Measurements from ENCODE around the gene FEV.

Gene FEV

DNA sequence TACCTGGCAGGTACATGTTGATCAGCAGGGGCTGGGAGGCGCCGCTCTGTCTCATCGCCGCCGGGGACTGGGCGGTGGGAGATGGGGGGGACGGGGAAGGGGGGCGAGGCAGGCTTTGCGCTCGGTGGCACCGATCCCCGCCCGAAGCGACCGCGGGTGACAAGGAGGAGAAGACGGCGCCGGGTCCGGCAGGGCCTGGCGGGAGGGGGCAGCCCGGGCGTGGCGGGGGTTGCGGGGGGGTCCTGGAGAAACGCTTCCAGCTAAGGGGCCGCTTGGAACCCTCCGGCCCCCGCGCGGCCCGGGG is at the start of gene FEV:
Gene FEV (minus strand): TSS at position 164 of the 304 bp plus-strand sequence. CDS start 109 bp downstream, at position 55.
- Histone ChIP-seq H3K9me3 (ENCODE audit: control insufficient read depth, insufficient read depth, low read depth, low read length) (no peaks in the 10 kb centered on the region), H3K4me1 (ENCODE audit: control insufficient read depth, insufficient read depth, low read length) (peaks cover 26% of the 10 kb centered on the region), H3K9ac (ENCODE audit: low read length) (no peak within 1 kb of the TSS), H3K36me3 (ENCODE audit: control insufficient read depth, insufficient read depth, low read length) (no peaks in the 10 kb centered on the region), H3K4me3 (ENCODE audit: low read depth, low read length) (peak within 1 kb of the TSS; percentile 50), H3K27me3 (ENCODE audit: control insufficient read depth, insufficient read depth, low read length) (peaks cover 98% of the 10 kb centered on the region), H3K27ac (ENCODE audit: low read depth, low read length) (no peak within 1 kb of the TSS)

DNA sequence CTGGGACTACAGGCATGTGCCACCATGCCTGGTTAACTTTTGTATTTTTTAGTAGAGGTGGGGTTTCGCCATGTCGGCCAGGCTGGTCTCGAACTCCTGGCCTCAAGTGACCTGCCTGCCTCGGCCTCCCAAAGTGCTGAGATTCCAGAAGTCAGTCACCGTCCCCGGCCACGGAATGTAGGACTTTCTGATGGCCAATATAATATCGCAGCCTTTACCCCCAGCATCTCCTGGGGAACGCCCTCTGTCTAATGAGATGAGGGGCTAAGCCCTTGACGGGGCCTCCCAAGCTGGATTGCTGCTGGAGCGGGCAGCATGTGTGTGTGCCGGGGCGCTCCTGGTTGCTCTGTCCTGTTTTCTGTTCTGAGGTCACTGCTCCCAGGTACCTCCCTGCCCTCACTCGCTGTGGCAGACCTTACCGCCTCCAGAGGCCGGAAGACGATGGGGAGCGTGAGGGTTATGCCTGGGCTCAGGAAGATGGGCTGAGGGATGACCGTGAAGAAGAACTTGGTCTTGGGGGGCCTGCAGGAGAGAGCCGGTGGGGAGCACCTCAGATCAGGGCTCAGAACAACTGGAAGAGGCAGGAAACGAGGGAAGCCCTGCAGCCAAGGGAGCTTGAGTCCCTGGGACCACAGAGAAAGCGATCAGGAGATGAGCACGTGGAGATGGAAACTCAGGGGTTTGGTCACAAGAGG is 47.2 kb upstream of the FEV start:
- H3K9me3 ChIP-seq (ENCODE audit: control insufficient read depth, insufficient read depth, low read depth, low read length): no peaks in the 10 kb centered on the region
- peaks cover 46% of the 10 kb centered on the region for H3K27me3 ChIP-seq (ENCODE audit: control insufficient read depth, insufficient read depth, low read length)
- no peaks in the 10 kb centered on the region for H3K36me3 ChIP-seq (ENCODE audit: control insufficient read depth, insufficient read depth, low read length)
- no peaks in the 10 kb centered on the region for H3K4me1 ChIP-seq (ENCODE audit: control insufficient read depth, insufficient read depth, low read length)
- no peak overlapping the region for H3K27ac ChIP-seq (ENCODE audit: low read depth, low read length)
- H3K9ac ChIP-seq (ENCODE audit: low read length): no peak overlapping the region
- H3K4me3 ChIP-seq (ENCODE audit: low read depth, low read length): no peak overlapping the region

GRCh38 chr2:219031005-219031738 is 46.2 kb upstream of the FEV start:
- H3K27me3 ChIP-seq (ENCODE audit: control insufficient read depth, insufficient read depth, low read length): peaks cover 42% of the 10 kb centered on the region
- no peak overlapping the region for H3K27ac ChIP-seq (ENCODE audit: low read depth, low read length)
- no peaks in the 10 kb centered on the region for H3K36me3 ChIP-seq (ENCODE audit: control insufficient read depth, insufficient read depth, low read length)
- no peak overlapping the region for H3K9ac ChIP-seq (ENCODE audit: low read length)
- no peak overlapping the region for H3K4me3 ChIP-seq (ENCODE audit: low read depth, low read length)
- no peaks in the 10 kb centered on the region for H3K4me1 ChIP-seq (ENCODE audit: control insufficient read depth, insufficient read depth, low read length)
- no peaks in the 10 kb centered on the region for H3K9me3 ChIP-seq (ENCODE audit: control insufficient read depth, insufficient read depth, low read depth, low read length)

GRCh38 chr2:219030177-219030940 is 45.4 kb upstream of the FEV start:
- Histone ChIP-seq H3K36me3 (ENCODE audit: control insufficient read depth, insufficient read depth, low read length) (no peaks in the 10 kb centered on the region), H3K27me3 (ENCODE audit: control insufficient read depth, insufficient read depth, low read length) (peaks cover 35% of the 10 kb centered on the region)

DNA sequence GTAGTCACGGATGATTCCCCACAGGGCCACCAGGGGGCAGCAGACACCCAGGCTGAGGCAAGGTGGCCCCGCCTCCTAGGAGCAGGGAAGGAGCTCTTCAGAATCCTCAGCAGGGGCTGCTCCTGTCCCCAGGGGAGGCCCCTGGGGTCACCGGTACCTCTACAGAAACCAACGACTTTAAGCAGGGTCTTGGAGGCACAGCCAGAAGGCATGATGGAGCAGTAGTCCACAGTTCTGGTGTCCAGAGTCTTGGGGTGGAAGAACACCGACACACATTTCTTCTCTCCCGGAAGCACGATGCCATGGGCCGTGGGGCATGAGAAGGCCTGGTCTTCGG is 44.8 kb upstream of the FEV start:
- H3K27me3 ChIP-seq (ENCODE audit: control insufficient read depth, insufficient read depth, low read length): peaks cover 35% of the 10 kb centered on the region
- H3K9me3 ChIP-seq (ENCODE audit: control insufficient read depth, insufficient read depth, low read depth, low read length): no peaks in the 10 kb centered on the region
- H3K36me3 ChIP-seq (ENCODE audit: control insufficient read depth, insufficient read depth, low read length): no peaks in the 10 kb centered on the region
- no peaks in the 10 kb centered on the region for H3K4me1 ChIP-seq (ENCODE audit: control insufficient read depth, insufficient read depth, low read length)
- H3K27ac ChIP-seq (ENCODE audit: low read depth, low read length): no peak overlapping the region
- H3K9ac ChIP-seq (ENCODE audit: low read length): no peak overlapping the region
- no peak overlapping the region for H3K4me3 ChIP-seq (ENCODE audit: low read depth, low read length)

More at GRCh38 chr2:219030177-219030940, 45.4 kb upstream of the FEV start:
- Histone ChIP-seq H3K4me3 (ENCODE audit: low read depth, low read length) (no peak overlapping the region), H3K9me3 (ENCODE audit: control insufficient read depth, insufficient read depth, low read depth, low read length) (no peaks in the 10 kb centered on the region), H3K4me1 (ENCODE audit: control insufficient read depth, insufficient read depth, low read length) (no peaks in the 10 kb centered on the region), H3K9ac (ENCODE audit: low read length) (no peak overlapping the region), H3K27ac (ENCODE audit: low read depth, low read length) (no peak overlapping the region)

DNA sequence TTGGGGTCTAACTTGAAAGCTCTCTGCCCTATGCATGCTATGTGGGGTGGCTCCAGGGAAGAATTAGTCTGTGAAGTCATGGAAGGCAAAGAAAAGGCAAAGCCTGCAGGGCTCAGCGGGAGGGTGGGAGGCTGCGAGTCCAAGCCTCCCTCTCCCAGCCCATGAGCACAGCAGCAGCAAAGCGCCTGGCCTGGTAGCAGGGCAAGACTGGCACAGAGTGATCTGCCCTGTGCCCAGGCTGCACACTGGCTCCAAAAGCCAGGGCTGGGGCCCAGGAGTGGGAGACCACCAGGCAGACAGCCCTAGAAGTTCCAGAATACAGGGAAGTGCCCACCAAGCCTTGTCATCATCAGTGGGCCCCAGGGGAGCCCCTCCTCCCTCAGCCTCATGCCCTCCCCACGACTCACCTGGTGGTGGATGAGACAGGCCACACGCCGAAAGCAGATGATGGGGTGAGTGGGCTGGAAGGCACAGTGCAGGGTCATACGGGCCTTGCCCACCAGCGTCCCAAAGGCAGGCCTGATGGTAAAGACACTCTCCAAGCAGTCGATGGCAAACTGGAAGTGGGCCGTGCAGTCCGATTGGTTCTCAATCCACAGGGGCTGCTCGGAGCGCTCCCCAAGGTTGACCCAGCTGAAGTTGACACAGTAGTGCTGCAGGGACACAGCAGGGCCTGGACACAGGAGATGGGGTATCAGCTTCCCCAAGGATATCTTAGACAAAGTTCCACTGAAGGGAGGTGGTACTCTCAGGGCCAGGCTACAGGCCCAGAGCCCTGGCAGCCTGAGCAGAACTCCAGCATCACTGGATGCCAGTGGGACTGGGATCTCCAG is 44.2 kb upstream of the FEV start:
- no peak overlapping the region for H3K27ac ChIP-seq (ENCODE audit: low read depth, low read length)
- H3K36me3 ChIP-seq (ENCODE audit: control insufficient read depth, insufficient read depth, low read length): no peaks in the 10 kb centered on the region
- H3K4me3 ChIP-seq (ENCODE audit: low read depth, low read length): no peak overlapping the region
- H3K9me3 ChIP-seq (ENCODE audit: control insufficient read depth, insufficient read depth, low read depth, low read length): no peaks in the 10 kb centered on the region
- no peaks in the 10 kb centered on the region for H3K4me1 ChIP-seq (ENCODE audit: control insufficient read depth, insufficient read depth, low read length)
- H3K27me3 ChIP-seq (ENCODE audit: control insufficient read depth, insufficient read depth, low read length): peaks cover 34% of the 10 kb centered on the region
- no peak overlapping the region for H3K9ac ChIP-seq (ENCODE audit: low read length)

GRCh38 chr2:219028141-219028540 is 43.2 kb upstream of the FEV start:
- H3K4me1 ChIP-seq (ENCODE audit: control insufficient read depth, insufficient read depth, low read length): no peaks in the 10 kb centered on the region
- no peaks in the 10 kb centered on the region for H3K9me3 ChIP-seq (ENCODE audit: control insufficient read depth, insufficient read depth, low read depth, low read length)
- peaks cover 29% of the 10 kb centered on the region; the same call in 1 of the 2 replicates for H3K27me3 ChIP-seq (ENCODE audit: control insufficient read depth, insufficient read depth, low read length)
- H3K36me3 ChIP-seq (ENCODE audit: control insufficient read depth, insufficient read depth, low read length): no peaks in the 10 kb centered on the region
- H3K4me3 ChIP-seq (ENCODE audit: low read depth, low read length): no peak overlapping the region
- no peak overlapping the region for H3K27ac ChIP-seq (ENCODE audit: low read depth, low read length)
- H3K9ac ChIP-seq (ENCODE audit: low read length): no peak overlapping the region

- Histone ChIP-seq H3K4me1 (ENCODE audit: control insufficient read depth, insufficient read depth, low read length) (no peaks in the 10 kb centered on the region), H3K27ac (ENCODE audit: low read depth, low read length) (no peak overlapping the region), H3K4me3 (ENCODE audit: low read depth, low read length) (no peak overlapping the region), H3K36me3 (ENCODE audit: control insufficient read depth, insufficient read depth, low read length) (no peaks in the 10 kb centered on the region), H3K9ac (ENCODE audit: low read length) (no peak overlapping the region), H3K27me3 (ENCODE audit: control insufficient read depth, insufficient read depth, low read length) (peaks cover 27% of the 10 kb centered on the region; the same call in 1 of the 2 replicates), H3K9me3 (ENCODE audit: control insufficient read depth, insufficient read depth, low read depth, low read length) (no peaks in the 10 kb centered on the region)
These were observed 42.6 kb upstream of the FEV start for GRCh38 chr2:219027511-219028055.

- H3K27me3 ChIP-seq (ENCODE audit: control insufficient read depth, insufficient read depth, low read length): peaks cover 22% of the 10 kb centered on the region; the same call in 1 of the 2 replicates
- H3K4me1 ChIP-seq (ENCODE audit: control insufficient read depth, insufficient read depth, low read length): no peaks in the 10 kb centered on the region
- H3K27ac ChIP-seq (ENCODE audit: low read depth, low read length): no peak overlapping the region
- H3K9ac ChIP-seq (ENCODE audit: low read length): no peak overlapping the region
- no peaks in the 10 kb centered on the region for H3K36me3 ChIP-seq (ENCODE audit: control insufficient read depth, insufficient read depth, low read length)
- H3K4me3 ChIP-seq (ENCODE audit: low read depth, low read length): no peak overlapping the region
- H3K9me3 ChIP-seq (ENCODE audit: control insufficient read depth, insufficient read depth, low read depth, low read length): no peaks in the 10 kb centered on the region
These were observed 42.0 kb upstream of the FEV start for GRCh38 chr2:219026946-219027345.
